K562 (cell line): ENCODE measurements around the gene EPS8L1. TPM values are rescaled to one million over a fixed set of nuclear protein-coding genes. Genes with fewer than 3 reads are reported as not detected.

Experiments
- ATAC-seq: fragments of 200-7000 bp; cut with Tn5 transposase; 3 replicates; pipeline ENCODE4 v1.9.1; 2020; ENCODE audit warnings: moderate library complexity
- BruUV-seq: library from RNA; stranded (reverse); fragments of 400-500 nt; replicated peaks from 2 replicates; lab custom pipeline; 2021; lab: Mats Ljungman, UMichigan
- CTCF ChIA-PET: fragments of 300-600 bp; formaldehyde crosslinking; extraction: SDS; loops from one replicate; lab custom pipeline; 2021; ENCODE audit warnings: low intra/inter-chr PET ratio; lab: Yijun Ruan, JAX
- POLR2A ChIA-PET: fragments of 300-600, 350-650 bp; sonication (Branson Sonifier 250); formaldehyde crosslinking; extraction: SDS; loops from one replicate; lab custom pipeline; 2021; ENCODE audit warnings: antibody characterized with exemption, inconsistent platforms; lab: Yijun Ruan, JAX
- DNase-seq, 4 experiments: peaks; one replicate each; pipeline versions ENCODE4 v3.0.0 to v3.0.0-alpha.2; 2011 to 2018; ENCODE audit warnings: low spot score in 3 of 4, mixed read lengths in 3 of 4; ENCODE audit errors: extremely low read depth in 1 of 4
- FAIRE-seq: peaks from 2 replicates; lab custom pipeline; 2011; peaks lifted over from hg19 to GRCh38; lab: Jason Lieb, UNC
- H2AFZ ChIP-seq: 2 replicates; pipeline ENCODE4 v1.6.0; 2011; ENCODE audit warnings: low read depth, low read length, control low read depth, inconsistent platforms
- H3K27ac ChIP-seq: fragments of 200-600 bp; 3 replicates; pipeline ENCODE4 v1.8.0; 2011; ENCODE audit warnings: low read depth, mild to moderate bottlenecking, control low read depth, inconsistent platforms, low read length, moderate library complexity, mixed read lengths; ENCODE audit errors: extremely low read depth
- H3K27me3 ChIP-seq, 2 experiments: fragments of 300-600 bp in 1 of 2; 2 replicates in 1 of 2; 3 replicates in 1 of 2; pipeline versions ENCODE4 v1.6.0 to v1.8.0; 2011; ENCODE audit warnings: inconsistent platforms in 2 of 2, low read length in 2 of 2, mild to moderate bottlenecking in 1 of 2, mixed read lengths in 1 of 2, moderate library complexity in 1 of 2; ENCODE audit not compliant: control insufficient read depth in 2 of 2, insufficient read depth in 2 of 2
- H3K36me3 ChIP-seq: fragments of 300-600 bp; 3 replicates; pipeline ENCODE4 v1.8.0; 2011; ENCODE audit warnings: mild to moderate bottlenecking, low read length, inconsistent platforms; ENCODE audit not compliant: control insufficient read depth, insufficient read depth
- H3K4me1 ChIP-seq, 2 experiments: fragments of 200-600 bp in 1 of 2; replicated peaks in 1 of 2; 2 replicates in 1 of 2; 3 replicates in 1 of 2; pipeline versions ENCODE4 v1.5.1 to v1.8.0; 2011; ENCODE audit warnings: inconsistent platforms in 2 of 2, low read length in 2 of 2, mild to moderate bottlenecking in 1 of 2, mixed read lengths in 1 of 2, moderate library complexity in 1 of 2; ENCODE audit not compliant: control insufficient read depth in 2 of 2, insufficient read depth in 2 of 2
- H3K4me2 ChIP-seq: 2 replicates; pipeline ENCODE4 v1.6.1; 2011; ENCODE audit warnings: low read length, control low read depth, inconsistent platforms, mixed read lengths; ENCODE audit not compliant: insufficient read depth
- H3K4me3 ChIP-seq: fragments of 200-600 bp; sonication (generic), shearing (Covaris generic); 2 replicates; pipeline ENCODE4 v1.5.1; 2016; ENCODE audit warnings: control low read depth, inconsistent platforms
- H3K79me2 ChIP-seq: fragments of 200-600 bp; 3 replicates; pipeline ENCODE4 v1.8.0; 2011; ENCODE audit warnings: low read length, inconsistent platforms; ENCODE audit not compliant: control insufficient read depth, insufficient read depth
- H3K9ac ChIP-seq, 2 experiments: 2 replicates each; pipeline versions ENCODE4 v1.6.0 to v1.6.1; 2011; ENCODE audit warnings: low read depth in 2 of 2, low read length in 2 of 2, control low read depth in 1 of 2, inconsistent platforms in 1 of 2, mild to moderate bottlenecking in 1 of 2, mixed read lengths in 1 of 2; ENCODE audit not compliant: insufficient read depth in 1 of 2
- H3K9me1 ChIP-seq: one replicate; pipeline ENCODE4 v1.6.0; 2011; ENCODE audit warnings: inconsistent platforms, mild to moderate bottlenecking, low read length, moderate library complexity; ENCODE audit not compliant: control insufficient read depth, insufficient read depth
- H3K9me3 ChIP-seq: replicated peaks from 2 replicates; pipeline ENCODE4 v1.5.1; 2011; ENCODE audit warnings: low read depth, low read length, inconsistent platforms; ENCODE audit not compliant: control insufficient read depth, insufficient read depth
- H4K20me1 ChIP-seq: replicated peaks from 2 replicates; pipeline ENCODE4 v1.6.1; 2011; ENCODE audit warnings: low read length, inconsistent platforms, mixed read lengths; ENCODE audit not compliant: control insufficient read depth, insufficient read depth
- BCOR ChIP-seq: fragments of 450-650 bp; IDR thresholded peaks from 2 replicates; pipeline ENCODE4 v1.6.1; 2016
- CC2D1A ChIP-seq: fragments of 450-650 bp; IDR thresholded peaks from 2 replicates; pipeline ENCODE4 v1.6.1; 2017; ENCODE audit warnings: mild to moderate bottlenecking
- DEAF1 ChIP-seq: fragments of 450-650 bp; formaldehyde crosslinking; IDR thresholded peaks from 2 replicates; pipeline ENCODE4 v1.4.0; 2020; ENCODE audit warnings: mild to moderate bottlenecking, moderate library complexity
- DPF2 ChIP-seq: fragments of 450-650 bp; IDR thresholded peaks from 2 replicates; pipeline ENCODE4 v1.6.1; 2016
- ETS2 ChIP-seq: IDR thresholded peaks from 2 replicates; pipeline ENCODE4 v1.6.1; 2016; ENCODE audit warnings: borderline replicate concordance, missing genetic modification characterization, mild to moderate bottlenecking, moderate library complexity, missing compliant biosample characterization; ENCODE audit not compliant: poor library complexity, severe bottlenecking
- ETV6 ChIP-seq, 3 experiments: fragments of 150-350 bp in 1 of 3; sonication (generic) in 1 of 3; formaldehyde crosslinking in 1 of 3; IDR thresholded peaks; 2 replicates each; pipeline versions ENCODE4 v1.6.1 to v1.8.0; 2014 to 2022; ENCODE audit warnings: borderline replicate concordance in 2 of 3, low read depth in 2 of 3, antibody characterized with exemption in 1 of 3, low read length in 1 of 3, mild to moderate bottlenecking in 1 of 3, missing genetic modification reagents in 1 of 3
- FOSL1 ChIP-seq: fragments of 200-800 bp; sonication (Bioruptor generic); conservative IDR thresholded peaks from 2 replicates; pipeline ENCODE4 v1.6.1; 2016; ENCODE audit warnings: missing genetic modification characterization, missing compliant biosample characterization
- GATAD2A ChIP-seq: fragments of 450-650 bp; IDR thresholded peaks from 2 replicates; pipeline ENCODE4 v1.6.1; 2017
- HNRNPUL1 ChIP-seq: fragments of 200-400 bp; formaldehyde crosslinking; IDR thresholded peaks from 2 replicates; pipeline ENCODE4 v1.6.1; 2017; ENCODE audit warnings: low read length
- MECOM ChIP-seq: fragments of 250-450 bp; sonication (Bioruptor Pico); IDR thresholded peaks from 2 replicates; pipeline ENCODE4 v1.8.0; 2022; ENCODE audit warnings: inconsistent platforms
- NUFIP1 ChIP-seq: fragments of 450-650 bp; IDR thresholded peaks from 2 replicates; pipeline ENCODE4 v1.6.1; 2018; ENCODE audit not compliant: partially characterized antibody
- POLR2A ChIP-seq: fragments of 450-650 bp; conservative IDR thresholded peaks from 2 replicates; pipeline ENCODE4 v1.6.1; 2016
- POLR2B ChIP-seq: fragments of 450-650 bp; IDR thresholded peaks from 2 replicates; pipeline ENCODE4 v1.6.1; 2018; ENCODE audit warnings: low read depth; ENCODE audit not compliant: partially characterized antibody
- RFX5 ChIP-seq: IDR thresholded peaks from 2 replicates; pipeline ENCODE4 v1.6.1; 2011; ENCODE audit warnings: low read depth, mild to moderate bottlenecking, improper control_type of control experiment, low read length
- SMARCA5 ChIP-seq: fragments of 450-650 bp; IDR thresholded peaks from 2 replicates; pipeline ENCODE4 v1.6.1; 2016
- SMARCE1 ChIP-seq: fragments of 450-650 bp; IDR thresholded peaks from 2 replicates; pipeline ENCODE4 v1.7.1; 2016; ENCODE audit warnings: mild to moderate bottlenecking
- TCF3 ChIP-seq: sonication (generic); formaldehyde crosslinking; IDR thresholded peaks from 2 replicates; pipeline ENCODE4 v1.4.0; 2020; ENCODE audit warnings: mild to moderate bottlenecking, missing genetic modification reagents
- TRIM24 ChIP-seq, 2 experiments: fragments of 450-650 bp; IDR thresholded peaks; 2 replicates each; pipeline ENCODE4 v1.6.1; 2016
- YBX1 ChIP-seq: fragments of 450-650 bp; IDR thresholded peaks from 2 replicates; pipeline ENCODE4 v1.7.1; 2016; ENCODE audit warnings: mild to moderate bottlenecking
- ZC3H11A ChIP-seq: IDR thresholded peaks from 2 replicates; pipeline ENCODE4 v1.6.1; 2012; ENCODE audit warnings: low read depth, low read length, improper control_type of control experiment
- ZNF212 ChIP-seq: fragments of 450-650 bp; formaldehyde crosslinking; IDR thresholded peaks from 2 replicates; pipeline ENCODE4 v1.4.0; 2020; ENCODE audit warnings: mild to moderate bottlenecking
- ZNF507 ChIP-seq: conservative IDR thresholded peaks from 2 replicates; pipeline ENCODE4 v1.6.1; 2017; ENCODE audit warnings: missing genetic modification characterization, missing compliant biosample characterization
- WGBS: fragments of 100-300 bp; shearing (Covaris generic); methylation state at CpG from one replicate; pipeline ENCODE4 v1.1.6; 2016; ENCODE audit warnings: low coverage, mixed read lengths; ENCODE audit not compliant: insufficient coverage; ENCODE audit errors: missing lambda C conversion rate; 5-methylcytosine and 5-hydroxymethylcytosine counted together
- in situ Hi-C: fragments of 300-500 bp; cut with MboI; formaldehyde crosslinking; loops from 4 replicates; pipeline ENCODE4 v1.15.0; 2018; ENCODE audit warnings: inconsistent platforms, mixed read lengths
- intact Hi-C: fragments of 100-400 bp; cut with micrococcal nuclease; formaldehyde crosslinking; loops from 2 replicates; pipeline ENCODE4 v1.14.2; 2022
- polyA plus RNA-seq, 8 experiments: library from polyadenylated mRNA; depleted of rRNA in 4 of 8; stranded (reverse) in 5 of 8; unstranded in 3 of 8; fragments of >200 nt; fragmentation: Nextera tagmentation in 2 of 8; fragmentation: Illumina TruSeq in 1 of 8; extraction: Ambion mirVana in 2 of 8; extraction: Trizol in 1 of 8; gene quantifications; 2 replicates each; pipeline versions ENCODE4 v1.2.1 to v1.2.3, GENCODE V29; 2011 to 2014; ENCODE audit warnings: inconsistent platforms in 1 of 8, missing spikeins in 1 of 8
- total RNA-seq, 7 experiments: library from RNA; depleted of rRNA in 6 of 7; stranded (reverse); fragments of >200 nt in 6 of 7; fragmentation: Illumina TruSeq in 2 of 7; extraction: Trizol in 2 of 7; gene quantifications; 2 replicates each; pipeline versions ENCODE4 v1.2.1 to v1.2.3, GENCODE V29; 2011 to 2021; ENCODE audit warnings: low replicate concordance in 1 of 7
- TF ChIP-seq, protein P1 (sequence below): fragments of 450-650 bp; IDR thresholded peaks from 2 replicates; pipeline ENCODE4 v1.6.1; 2016; ENCODE audit warnings: borderline replicate concordance

The EPS8L1 gene
- total and polyA plus RNA-seq, 9 of the 15 experiments (the other 6 are each of a cell fraction or from before 2014, with no cell fraction given): 0.35 to 22.1 (median 11.9) TPM

DNA sequence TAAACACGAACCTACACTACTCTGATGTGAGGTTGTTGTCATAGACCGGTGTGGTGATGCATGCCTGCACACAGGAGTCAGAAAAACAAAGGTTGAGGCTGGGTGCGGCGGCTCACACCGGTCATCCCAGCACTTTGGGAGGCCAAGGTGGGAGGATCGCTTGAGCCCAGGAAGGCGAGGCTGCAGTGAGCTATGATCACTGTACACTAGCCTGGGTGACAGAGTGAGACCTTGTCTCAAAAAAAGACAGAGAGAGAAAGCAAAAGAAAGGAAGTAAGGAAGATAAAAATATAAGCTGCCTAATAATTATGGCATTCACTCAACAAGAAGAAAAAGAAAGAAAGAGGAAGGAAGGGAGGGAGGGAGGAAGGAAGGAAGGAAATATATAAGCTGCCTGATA lies 46.9 kb upstream of the EPS8L1 start:
- Histone ChIP-seq H3K4me3 (peak overlapping the region; percentile 17; the same call in 1 of the 2 replicates), H3K9ac (peak overlapping the region; percentile 60 to 72; a peak in 3 of 4 replicates), H4K20me1 (peaks cover 13% of the 10 kb centered on the region; the same call in 1 of the 2 replicates), H3K27ac (peak overlapping the region; percentile 79), H3K36me3 (peaks cover 46% of the 10 kb centered on the region; the same call in 2 of the 3 replicates), H3K4me2 (peak overlapping the region; percentile 47), H3K27me3 (no peaks in the 10 kb centered on the region), H3K4me1 (peaks cover 2 to 19% of the 10 kb centered on the region in 2 experiments; a peak in 3 of 5 replicates), H3K9me3 (no peaks in the 10 kb centered on the region; the same call in 1 of the 2 replicates), H2AFZ (no peak overlapping the region), H3K79me2 (peaks cover 83% of the 10 kb centered on the region), H3K9me1 (no peaks in the 10 kb centered on the region)
- BruUV-seq: no TSS peak
- 49% methylated on average over 7 of the region's 7 CpGs for WGBS
- peak; percentile 4 for ATAC-seq
- FAIRE-seq: peak; percentile 49
- ChIA-PET POLR2A (interaction anchor here (1.0 to 2.5 kb wide), 6 partner anchors 8 to 52 kb away, joined by 3 to 33 read pairs (median 5); partner anchors contain the start of genes GP6 and RDH13), CTCF (no interaction called here)
- intact Hi-C loops: no loop called here
- DNase-seq: peak in 1 of 4 experiments; percentile 32
- in situ Hi-C loops: no loop called here
- no peak for TF ChIP-seq FOSL1 (tag)
- peak; percentile 63; the same call in 1 of the 2 replicates for TF ChIP-seq HNRNPUL1
- TF ChIP-seq SMARCA5: peak; percentile 70
- TF ChIP-seq DPF2: 0 out of 2 replicates have a peak, but pooled peaks have one; percentile 9
- TF ChIP-seq MECOM (CRISPR knock-in tag): peak; percentile 22; the same call in 1 of the 2 replicates
- TF ChIP-seq ETS2: no peak
- TF ChIP-seq RFX5: no peak
- peak; percentile 11 for TF ChIP-seq POLR2B
- TF ChIP-seq POLR2A: 0 out of 2 replicates have a peak, but pooled peaks have one; percentile 18
- no peak for TF ChIP-seq GATAD2A
- no peak for TF ChIP-seq NUFIP1
- no peak for TF ChIP-seq SMARCE1
- no peak for TF ChIP-seq ZNF507 (tag)
- 0 out of 2 replicates have a peak, but pooled peaks have one; percentile 12 for TF ChIP-seq CC2D1A
- 0 out of 2 replicates have a peak, but pooled peaks have one; percentile 35 for TF ChIP-seq YBX1
- no peak for TF ChIP-seq DEAF1
- TF ChIP-seq ZNF212 (CRISPR knock-in tag): no peak
- peak in 1 of 2 experiments; percentile 62; a peak in 2 of 4 replicates for TF ChIP-seq ETV6 (IDR thresholded peaks at IDR 0.05; ENCODE audit: borderline replicate concordance in 1 of 2, low read depth in 2 of 2, low read length in 1 of 2)
- no peak for TF ChIP-seq ETV6 (CRISPR knock-in tag; IDR thresholded peaks at IDR 0.05; ENCODE audit: borderline replicate concordance)
- TF ChIP-seq ZC3H11A: no peak
- TF ChIP-seq TRIM24 (IDR thresholded peaks at IDR 0.05): 0 out of 4 replicates have a peak, but pooled peaks of 1 of the 2 experiments have one; percentile 32
- TF ChIP-seq TCF3 (CRISPR knock-in tag): no peak
- TF ChIP-seq, protein P1, sequence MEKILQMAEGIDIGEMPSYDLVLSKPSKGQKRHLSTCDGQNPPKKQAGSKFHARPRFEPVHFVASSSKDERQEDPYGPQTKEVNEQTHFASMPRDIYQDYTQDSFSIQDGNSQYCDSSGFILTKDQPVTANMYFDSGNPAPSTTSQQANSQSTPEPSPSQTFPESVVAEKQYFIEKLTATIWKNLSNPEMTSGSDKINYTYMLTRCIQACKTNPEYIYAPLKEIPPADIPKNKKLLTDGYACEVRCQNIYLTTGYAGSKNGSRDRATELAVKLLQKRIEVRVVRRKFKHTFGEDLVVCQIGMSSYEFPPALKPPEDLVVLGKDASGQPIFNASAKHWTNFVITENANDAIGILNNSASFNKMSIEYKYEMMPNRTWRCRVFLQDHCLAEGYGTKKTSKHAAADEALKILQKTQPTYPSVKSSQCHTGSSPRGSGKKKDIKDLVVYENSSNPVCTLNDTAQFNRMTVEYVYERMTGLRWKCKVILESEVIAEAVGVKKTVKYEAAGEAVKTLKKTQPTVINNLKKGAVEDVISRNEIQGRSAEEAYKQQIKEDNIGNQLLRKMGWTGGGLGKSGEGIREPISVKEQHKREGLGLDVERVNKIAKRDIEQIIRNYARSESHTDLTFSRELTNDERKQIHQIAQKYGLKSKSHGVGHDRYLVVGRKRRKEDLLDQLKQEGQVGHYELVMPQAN: 0 out of 2 replicates have a peak, but pooled peaks have one; percentile 36
- TF ChIP-seq BCOR: 0 out of 2 replicates have a peak, but pooled peaks have one; percentile 13
